Measurements from ENCODE around the gene JARID2.

The JARID2 gene

DNA sequence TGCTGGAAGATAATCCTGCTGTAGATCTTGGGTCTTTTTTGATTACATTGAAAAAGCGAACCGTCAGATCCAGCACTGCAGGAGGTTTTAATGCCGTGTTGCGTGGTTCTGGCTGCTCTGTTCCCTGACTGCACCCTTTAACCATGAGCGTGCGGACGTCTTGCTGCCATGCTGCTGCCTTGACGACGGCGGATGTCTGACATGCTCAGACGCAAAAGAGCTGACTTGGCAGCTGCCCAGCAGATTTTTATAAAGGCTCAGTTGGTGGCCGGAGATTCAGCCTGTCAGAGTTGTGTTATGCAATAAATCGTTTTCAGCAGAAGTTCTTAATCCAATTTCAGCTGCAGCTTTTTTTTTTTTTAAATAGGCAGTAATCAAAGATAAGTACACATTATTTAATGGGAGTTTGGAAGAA, 119.4 kb downstream of the JARID2 start:
- DNase-seq (ENCODE audit: low read depth): peak; percentile 56
- no peak overlapping the region for H3K4me3 ChIP-seq (ENCODE audit: low read depth, low read length)
- TF ChIP-seq, protein P1, sequence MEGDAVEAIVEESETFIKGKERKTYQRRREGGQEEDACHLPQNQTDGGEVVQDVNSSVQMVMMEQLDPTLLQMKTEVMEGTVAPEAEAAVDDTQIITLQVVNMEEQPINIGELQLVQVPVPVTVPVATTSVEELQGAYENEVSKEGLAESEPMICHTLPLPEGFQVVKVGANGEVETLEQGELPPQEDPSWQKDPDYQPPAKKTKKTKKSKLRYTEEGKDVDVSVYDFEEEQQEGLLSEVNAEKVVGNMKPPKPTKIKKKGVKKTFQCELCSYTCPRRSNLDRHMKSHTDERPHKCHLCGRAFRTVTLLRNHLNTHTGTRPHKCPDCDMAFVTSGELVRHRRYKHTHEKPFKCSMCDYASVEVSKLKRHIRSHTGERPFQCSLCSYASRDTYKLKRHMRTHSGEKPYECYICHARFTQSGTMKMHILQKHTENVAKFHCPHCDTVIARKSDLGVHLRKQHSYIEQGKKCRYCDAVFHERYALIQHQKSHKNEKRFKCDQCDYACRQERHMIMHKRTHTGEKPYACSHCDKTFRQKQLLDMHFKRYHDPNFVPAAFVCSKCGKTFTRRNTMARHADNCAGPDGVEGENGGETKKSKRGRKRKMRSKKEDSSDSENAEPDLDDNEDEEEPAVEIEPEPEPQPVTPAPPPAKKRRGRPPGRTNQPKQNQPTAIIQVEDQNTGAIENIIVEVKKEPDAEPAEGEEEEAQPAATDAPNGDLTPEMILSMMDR (IDR thresholded peaks at IDR 0.05; ENCODE audit: control insufficient read depth, extremely low read depth, insufficient read depth): no peak

DNA sequence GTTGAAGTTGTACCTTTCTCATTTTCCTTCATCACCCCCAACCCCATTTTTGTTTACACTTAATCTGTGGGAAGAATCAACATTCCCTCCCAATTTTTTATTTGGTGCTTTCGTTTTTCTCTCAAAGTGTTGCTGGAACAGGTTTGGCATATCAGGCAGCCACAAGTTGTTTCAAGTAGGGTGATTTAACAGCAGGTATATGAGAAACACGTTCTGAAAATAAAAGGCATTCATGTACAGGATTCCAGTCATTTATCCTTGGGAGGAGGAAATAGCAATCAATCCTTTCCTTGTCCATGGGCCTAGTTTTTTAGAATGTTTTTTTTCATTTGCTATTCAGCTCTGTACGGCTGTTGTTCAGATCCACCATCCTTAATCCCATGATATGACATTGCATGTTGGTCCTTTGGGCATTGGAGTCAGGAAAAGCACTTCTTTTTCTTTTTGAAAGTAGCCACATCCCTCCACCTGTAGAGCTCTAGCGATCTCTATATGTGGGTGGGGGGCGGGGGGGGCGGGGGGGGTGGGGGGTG, 120.2 kb downstream of the JARID2 start:
- H3K4me3 ChIP-seq (ENCODE audit: low read depth, low read length): no peak overlapping the region
- TF ChIP-seq, protein P1 (IDR thresholded peaks at IDR 0.05; ENCODE audit: control insufficient read depth, extremely low read depth, insufficient read depth): no peak

DNA sequence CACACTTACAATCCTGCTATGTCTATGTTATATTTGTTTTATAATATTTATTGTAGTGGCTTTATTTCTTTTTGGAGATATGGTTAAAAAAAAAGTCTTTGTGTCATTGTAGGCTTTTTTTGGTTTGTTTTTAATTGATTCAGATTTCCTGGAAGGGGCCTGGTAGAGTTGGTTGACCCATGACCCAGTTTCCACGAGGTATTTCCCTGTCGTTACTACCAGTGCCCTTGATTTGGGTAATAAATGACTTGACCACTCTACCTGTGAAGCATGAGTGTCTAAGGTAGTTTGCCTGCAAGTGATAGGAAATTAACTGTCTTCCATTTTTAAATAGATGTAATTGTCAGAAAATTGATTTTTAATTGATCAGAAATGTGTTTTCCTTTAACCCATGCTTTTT, 121.0 kb downstream of the JARID2 start:
- TF ChIP-seq, protein P1 (IDR thresholded peaks at IDR 0.05; ENCODE audit: control insufficient read depth, extremely low read depth, insufficient read depth): no peak
- H3K4me3 ChIP-seq (ENCODE audit: low read depth, low read length): no peak overlapping the region
- DNase-seq (ENCODE audit: low read depth): no peak

More for the DNA sequence above, 120.2 kb downstream of the JARID2 start:
- DNase-seq (ENCODE audit: low read depth): no peak

DNA sequence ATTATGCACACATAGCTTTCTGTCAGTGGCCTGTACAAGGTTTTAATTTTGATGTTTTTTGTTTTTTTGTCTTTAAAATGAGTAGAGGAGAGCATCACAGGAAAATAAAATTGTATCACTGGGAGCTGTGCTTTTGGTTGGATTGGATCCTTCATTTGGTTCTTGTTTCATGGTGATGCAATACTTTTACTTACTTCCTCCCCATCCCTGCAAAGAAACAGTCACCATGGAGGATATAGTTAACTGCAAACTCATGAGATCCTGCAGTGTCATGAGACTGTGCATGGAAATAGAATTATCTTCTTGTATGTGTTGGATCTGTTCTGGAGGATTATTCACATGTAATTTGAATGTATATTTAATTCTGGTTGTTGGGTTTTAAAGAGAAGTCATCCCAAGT, 122.3 kb downstream of the JARID2 start:
- DNase-seq (ENCODE audit: low read depth): no peak
- TF ChIP-seq, protein P1 (IDR thresholded peaks at IDR 0.05; ENCODE audit: control insufficient read depth, extremely low read depth, insufficient read depth): no peak
- H3K4me3 ChIP-seq (ENCODE audit: low read depth, low read length): no peak overlapping the region

DNA sequence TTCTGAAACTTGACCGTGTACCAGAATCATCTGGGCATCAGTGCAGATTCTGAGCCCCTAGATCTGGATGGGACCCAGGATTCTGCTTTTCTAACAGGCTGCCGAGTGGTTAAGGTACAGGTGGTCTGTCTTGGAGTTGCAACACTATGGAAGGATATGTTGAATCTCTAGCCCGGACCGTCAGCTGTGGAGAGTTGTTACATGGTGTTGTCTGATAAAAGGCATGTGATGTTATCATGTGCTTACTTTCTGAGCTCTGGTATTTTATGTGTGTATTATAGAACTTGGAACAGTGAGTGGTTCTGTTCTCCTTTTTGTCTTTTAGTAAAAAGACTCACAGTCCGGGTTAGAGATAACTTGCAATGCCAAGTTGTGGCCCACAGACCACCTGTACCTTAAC, 123.0 kb downstream of the JARID2 start:
- no peak overlapping the region for H3K4me3 ChIP-seq (ENCODE audit: low read depth, low read length)
- DNase-seq (ENCODE audit: low read depth): no peak
- TF ChIP-seq, protein P1 (IDR thresholded peaks at IDR 0.05; ENCODE audit: control insufficient read depth, extremely low read depth, insufficient read depth): no peak

DNA sequence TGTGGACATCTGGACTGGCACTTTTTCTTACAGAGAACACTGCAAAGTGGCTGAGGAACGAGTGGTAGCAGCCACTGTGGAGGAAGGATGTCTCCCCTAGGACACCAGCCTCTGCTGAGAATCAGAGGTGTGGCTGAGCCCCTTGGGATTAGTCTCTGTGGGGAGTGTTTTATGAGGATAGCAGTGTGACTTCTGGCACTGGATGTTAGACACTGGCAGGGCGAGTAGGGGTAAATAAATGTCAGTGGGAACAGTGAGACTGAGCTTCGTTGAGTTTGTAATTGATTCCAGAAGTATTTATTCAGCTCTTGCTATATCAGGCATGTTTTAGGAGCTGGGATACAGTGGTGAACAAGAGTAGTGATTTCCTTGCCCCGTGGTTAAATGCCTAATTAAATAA, 124.0 kb downstream of the JARID2 start:
- DNase-seq (ENCODE audit: low read depth): no peak
- TF ChIP-seq, protein P1 (IDR thresholded peaks at IDR 0.05; ENCODE audit: control insufficient read depth, extremely low read depth, insufficient read depth): no peak
- H3K4me3 ChIP-seq (ENCODE audit: low read depth, low read length): no peak overlapping the region
